ENCODE results near the gene FAM170A.

Gene FAM170A

GRCh38 chr5:119629339-119629738 lies at the start of gene FAM170A:
TSS of gene FAM170A (plus strand) at chr5:119629558. CDS start at chr5:119629769, 211 bp downstream.
- no peak for TF ChIP-seq CTCF (IDR thresholded peaks at IDR 0.05; ENCODE audit: low read depth, low read length, missing control alignments)
- H3K4me3 ChIP-seq (ENCODE audit: low read depth, low read length), result no peak within 1 kb of the TSS
- no peak for DNase-seq (ENCODE audit: low read depth)

- TF ChIP-seq CTCF (IDR thresholded peaks at IDR 0.05; ENCODE audit: low read depth, low read length, missing control alignments), result no peak
- no peak overlapping the region for H3K4me3 ChIP-seq (ENCODE audit: low read depth, low read length)
- DNase-seq (ENCODE audit: low read depth), result no peak
Observed at GRCh38 chr5:119582987-119583386, 46.4 kb upstream of the FAM170A start.

- H3K4me3 ChIP-seq (ENCODE audit: low read depth, low read length), result no peak overlapping the region
- DNase-seq (ENCODE audit: low read depth), result no peak
- TF ChIP-seq CTCF (IDR thresholded peaks at IDR 0.05; ENCODE audit: low read depth, low read length, missing control alignments), result no peak
Observed at GRCh38 chr5:119583684-119584083, 45.7 kb upstream of the FAM170A start.

- no peak overlapping the region for H3K4me3 ChIP-seq (ENCODE audit: low read depth, low read length)
- no peak for DNase-seq (ENCODE audit: low read depth)
- no peak for TF ChIP-seq CTCF (IDR thresholded peaks at IDR 0.05; ENCODE audit: low read depth, low read length, missing control alignments)
Observed at GRCh38 chr5:119596046-119596445, 33.3 kb upstream of the FAM170A start.

GRCh38 chr5:119597728-119598298 lies 31.5 kb upstream of the FAM170A start:
- TF ChIP-seq CTCF (IDR thresholded peaks at IDR 0.05; ENCODE audit: low read depth, low read length, missing control alignments), result no peak
- DNase-seq (ENCODE audit: low read depth), result no peak

GRCh38 chr5:119613937-119614336 lies 15.4 kb upstream of the FAM170A start:
- no peak for DNase-seq (ENCODE audit: low read depth)
- no peak overlapping the region for H3K4me3 ChIP-seq (ENCODE audit: low read depth, low read length)
- no peak for TF ChIP-seq CTCF (IDR thresholded peaks at IDR 0.05; ENCODE audit: low read depth, low read length, missing control alignments)

More at GRCh38 chr5:119597728-119598298, 31.5 kb upstream of the FAM170A start:
- H3K4me3 ChIP-seq (ENCODE audit: low read depth, low read length), result no peak overlapping the region

- no peak for TF ChIP-seq CTCF (IDR thresholded peaks at IDR 0.05; ENCODE audit: low read depth, low read length, missing control alignments)
- H3K4me3 ChIP-seq (ENCODE audit: low read depth, low read length), result no peak overlapping the region
- DNase-seq (ENCODE audit: low read depth), result no peak
Observed at GRCh38 chr5:119614838-119615237, 14.5 kb upstream of the FAM170A start.

Measured in GM12864 (cell line).